ENCODE results near the gene SLC17A6.

Gene SLC17A6

GRCh38 chr11:22337596-22338485 is at the start of gene SLC17A6:
Gene SLC17A6, plus strand, starts transcription at chr11:22338381. Its CDS starts 153 bp downstream, at chr11:22338534.
- peak; percentile 26 for DNase-seq (ENCODE audit: low spot score)

GRCh38 chr11:22302368-22302767 is 35.8 kb upstream of the SLC17A6 start:
- DNase-seq (ENCODE audit: low spot score): no peak

GRCh38 chr11:22304337-22304961 is 33.7 kb upstream of the SLC17A6 start:
- peak; percentile 63 for DNase-seq (ENCODE audit: low spot score)

- no peak for DNase-seq (ENCODE audit: low spot score)
Measured at GRCh38 chr11:22317656-22318055, 20.5 kb upstream of the SLC17A6 start.

GRCh38 chr11:22331771-22332170 is 6.4 kb upstream of the SLC17A6 start:
- no peak for DNase-seq (ENCODE audit: low spot score)

- DNase-seq (ENCODE audit: low spot score): no peak
Measured at GRCh38 chr11:22336587-22336986, 1.6 kb upstream of the SLC17A6 start.

- DNase-seq (ENCODE audit: low spot score): no peak
Measured at GRCh38 chr11:22339611-22340010, 1.4 kb downstream of the SLC17A6 start.

- no peak for DNase-seq (ENCODE audit: low spot score)
Measured at GRCh38 chr11:22340235-22340634, 2.1 kb downstream of the SLC17A6 start.

GRCh38 chr11:22340701-22341587 is 2.8 kb downstream of the SLC17A6 start:
- no peak for DNase-seq (ENCODE audit: low spot score)

- DNase-seq (ENCODE audit: low spot score): no peak
Measured at GRCh38 chr11:22341588-22341931, 3.4 kb downstream of the SLC17A6 start.

- no peak for DNase-seq (ENCODE audit: low spot score)
Measured at GRCh38 chr11:22342211-22343031, 4.2 kb downstream of the SLC17A6 start.

- no peak for DNase-seq (ENCODE audit: low spot score)
Measured at GRCh38 chr11:22343032-22343324, 4.8 kb downstream of the SLC17A6 start.

- no peak for DNase-seq (ENCODE audit: low spot score)
Measured at GRCh38 chr11:22343371-22344032, 5.3 kb downstream of the SLC17A6 start.

GRCh38 chr11:22344081-22344480 is 5.9 kb downstream of the SLC17A6 start:
- DNase-seq (ENCODE audit: low spot score): no peak

GRCh38 chr11:22346282-22346681 is 8.1 kb downstream of the SLC17A6 start:
- DNase-seq (ENCODE audit: low spot score): no peak

GRCh38 chr11:22347857-22348487 is 9.8 kb downstream of the SLC17A6 start:
- no peak for DNase-seq (ENCODE audit: low spot score)

GRCh38 chr11:22349491-22349890 is 11.3 kb downstream of the SLC17A6 start:
- no peak for DNase-seq (ENCODE audit: low spot score)

- no peak for DNase-seq (ENCODE audit: low spot score)
Measured at GRCh38 chr11:22359295-22359694, 21.1 kb downstream of the SLC17A6 start.

- DNase-seq (ENCODE audit: low spot score): no peak
Measured at GRCh38 chr11:22371160-22371559, 33.0 kb downstream of the SLC17A6 start.

- DNase-seq (ENCODE audit: low spot score): no peak
Measured at GRCh38 chr11:22387126-22387525, 48.9 kb downstream of the SLC17A6 start.
